HUES6 (cell line): Measurements from ENCODE around the gene PDZD4.

Experiments
- H3K27ac ChIP-seq: 2 replicates; pipeline ENCODE4 v1.7.0; 2013; ENCODE audit warnings: low read depth, mild to moderate bottlenecking, low read length, inconsistent platforms
- H3K27me3 ChIP-seq: 2 replicates; pipeline ENCODE4 v1.6.1; 2013; ENCODE audit warnings: low read length; ENCODE audit not compliant: control insufficient read depth, insufficient read depth
- H3K36me3 ChIP-seq: 2 replicates; pipeline ENCODE4 v1.6.1; 2013; ENCODE audit warnings: low read length; ENCODE audit not compliant: control insufficient read depth, insufficient read depth
- H3K4me1 ChIP-seq: 2 replicates; pipeline ENCODE4 v1.6.1; 2013; ENCODE audit warnings: low read length; ENCODE audit not compliant: control insufficient read depth, insufficient read depth
- H3K4me3 ChIP-seq: 2 replicates; pipeline ENCODE4 v1.5.1; 2013; ENCODE audit warnings: low read depth, low read length
- H3K9ac ChIP-seq: one replicate; pipeline ENCODE4 v1.6.1; 2013; ENCODE audit warnings: mild to moderate bottlenecking, low read length
- H3K9me3 ChIP-seq: 2 replicates; pipeline ENCODE4 v1.6.1; 2013; ENCODE audit warnings: low read depth, low read length; ENCODE audit not compliant: control insufficient read depth, insufficient read depth

The PDZD4 gene

GRCh38 chrX:153769158-153769864 is 61.0 kb downstream of the PDZD4 start:
- H3K27me3 ChIP-seq = no peaks in the 10 kb centered on the region
- H3K4me3 ChIP-seq = no peak overlapping the region
- peaks cover 39% of the 10 kb centered on the region; the same call in 1 of the 2 replicates for H3K9me3 ChIP-seq
- peaks cover 26% of the 10 kb centered on the region for H3K4me1 ChIP-seq
- no peak overlapping the region for H3K9ac ChIP-seq
- H3K27ac ChIP-seq = no peak overlapping the region
- H3K36me3 ChIP-seq = no peaks in the 10 kb centered on the region

- H3K9ac ChIP-seq = no peak overlapping the region
- peaks cover 35% of the 10 kb centered on the region; the same call in 1 of the 2 replicates for H3K9me3 ChIP-seq
- H3K4me3 ChIP-seq = no peak overlapping the region
- no peaks in the 10 kb centered on the region for H3K36me3 ChIP-seq
- H3K27me3 ChIP-seq = no peaks in the 10 kb centered on the region
- H3K4me1 ChIP-seq = peaks cover 30% of the 10 kb centered on the region
- H3K27ac ChIP-seq = no peak overlapping the region
These were observed 61.8 kb downstream of the PDZD4 start for GRCh38 chrX:153768311-153769157.

GRCh38 chrX:153767674-153768055 is 62.7 kb downstream of the PDZD4 start:
- H3K4me1 ChIP-seq = peaks cover 30% of the 10 kb centered on the region

GRCh38 chrX:153766871-153767673 is 63.3 kb downstream of the PDZD4 start:
- H3K27ac ChIP-seq = no peak overlapping the region
- H3K9ac ChIP-seq = no peak overlapping the region
- no peaks in the 10 kb centered on the region for H3K27me3 ChIP-seq
- H3K36me3 ChIP-seq = no peaks in the 10 kb centered on the region
- H3K4me3 ChIP-seq = no peak overlapping the region
- peaks cover 30% of the 10 kb centered on the region for H3K4me1 ChIP-seq
- H3K9me3 ChIP-seq = peaks cover 29% of the 10 kb centered on the region; the same call in 1 of the 2 replicates

More at GRCh38 chrX:153767674-153768055, 62.7 kb downstream of the PDZD4 start:
- Histone ChIP-seq H3K9ac (no peak overlapping the region), H3K36me3 (no peaks in the 10 kb centered on the region), H3K27me3 (no peaks in the 10 kb centered on the region), H3K4me3 (no peak overlapping the region), H3K9me3 (peaks cover 32% of the 10 kb centered on the region; the same call in 1 of the 2 replicates), H3K27ac (no peak overlapping the region)

- peaks cover 30% of the 10 kb centered on the region for H3K4me1 ChIP-seq
- H3K4me3 ChIP-seq = peak overlapping the region; percentile 39; the same call in 1 of the 2 replicates
- no peaks in the 10 kb centered on the region for H3K36me3 ChIP-seq
- H3K27ac ChIP-seq = no peak overlapping the region; the same call in 1 of the 2 replicates
- no peaks in the 10 kb centered on the region for H3K27me3 ChIP-seq
- peaks cover 32% of the 10 kb centered on the region; the same call in 1 of the 2 replicates for H3K9me3 ChIP-seq
- peak overlapping the region; percentile 53 for H3K9ac ChIP-seq
These were observed 64.1 kb downstream of the PDZD4 start for GRCh38 chrX:153766098-153766817.

DNA sequence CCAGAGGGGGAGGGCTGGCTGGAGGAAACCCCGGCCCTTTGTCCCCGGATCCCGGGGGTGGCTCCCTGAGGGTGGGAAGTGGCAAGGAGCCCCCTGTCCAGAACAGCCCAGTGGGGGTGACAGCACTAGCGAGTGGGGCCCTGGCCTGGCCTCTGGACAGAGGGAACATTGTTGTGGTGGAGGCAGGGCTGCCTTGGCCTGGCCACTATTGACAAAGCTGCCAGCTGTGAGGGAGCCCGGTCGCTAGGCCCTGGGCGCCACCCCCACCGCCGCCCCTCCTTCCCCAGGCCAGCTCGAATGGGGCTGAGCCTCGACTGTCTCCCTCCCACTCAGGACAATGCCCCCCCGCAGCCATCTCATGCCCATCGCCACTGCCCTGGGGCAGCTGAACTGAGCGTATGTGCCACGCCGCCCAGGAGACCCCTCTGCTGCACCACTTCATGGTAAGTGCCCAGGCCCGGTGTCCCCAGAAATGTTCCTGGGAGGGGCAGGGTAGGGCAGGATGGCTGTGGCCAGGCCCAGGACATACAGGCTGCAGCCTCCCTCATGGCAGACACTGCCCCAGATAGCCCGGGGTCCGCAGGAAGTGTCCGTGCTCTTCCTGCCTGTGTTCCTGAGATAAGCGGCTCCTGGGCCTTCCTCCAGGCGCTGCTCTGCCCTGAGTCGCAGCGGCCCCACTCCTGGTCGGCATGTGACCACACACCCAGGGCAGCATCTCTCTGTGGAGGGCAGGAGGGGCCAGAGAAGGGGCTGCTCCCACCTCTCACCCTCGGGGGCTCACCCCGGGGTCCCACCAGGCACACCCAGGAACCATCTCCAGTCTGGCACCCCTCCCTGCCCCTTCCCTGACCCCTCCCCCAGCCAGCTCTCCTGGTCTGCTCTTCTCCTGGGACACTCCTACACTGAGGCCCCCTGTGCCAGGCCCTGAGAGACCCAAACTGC is 64.9 kb downstream of the PDZD4 start:
- Histone ChIP-seq H3K27me3 (no peaks in the 10 kb centered on the region), H3K9me3 (peaks cover 26% of the 10 kb centered on the region; the same call in 1 of the 2 replicates), H3K27ac (no peak overlapping the region; the same call in 1 of the 2 replicates), H3K9ac (peak overlapping the region; percentile 53), H3K36me3 (no peaks in the 10 kb centered on the region), H3K4me1 (peaks cover 30% of the 10 kb centered on the region), H3K4me3 (peak overlapping the region; percentile 39; the same call in 1 of the 2 replicates)

DNA sequence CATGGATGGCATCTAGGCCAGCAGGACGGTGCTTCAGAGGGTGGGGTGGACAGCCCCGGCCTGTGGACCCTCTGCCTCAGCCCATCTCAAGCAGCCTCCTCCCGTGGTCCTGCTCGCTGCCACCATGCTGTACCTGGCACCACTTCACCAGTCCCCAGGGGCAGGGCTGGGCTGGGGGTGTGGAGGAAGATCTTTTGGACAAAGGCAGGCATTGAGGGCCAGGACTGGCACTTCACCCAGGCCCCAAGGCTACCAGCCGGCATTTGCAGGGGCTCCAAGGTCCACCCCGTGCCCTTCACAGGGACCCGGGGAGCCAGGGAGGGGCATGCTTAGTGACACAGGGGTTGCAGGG is 65.6 kb downstream of the PDZD4 start:
- Histone ChIP-seq H3K9me3 (peaks cover 26% of the 10 kb centered on the region; the same call in 1 of the 2 replicates), H3K4me3 (no peak overlapping the region), H3K27me3 (no peaks in the 10 kb centered on the region), H3K27ac (no peak overlapping the region), H3K9ac (no peak overlapping the region), H3K36me3 (no peaks in the 10 kb centered on the region), H3K4me1 (peaks cover 30% of the 10 kb centered on the region)

- Histone ChIP-seq H3K36me3 (no peaks in the 10 kb centered on the region), H3K27ac (no peak within 1 kb of the TSS), H3K27me3 (no peaks in the 10 kb centered on the region), H3K9ac (no peak within 1 kb of the TSS), H3K4me3 (no peak within 1 kb of the TSS), H3K9me3 (peaks cover 21% of the 10 kb centered on the region; the same call in 1 of the 2 replicates), H3K4me1 (peaks cover 30% of the 10 kb centered on the region)
These were observed 66.2 kb downstream of the PDZD4 start, which contains the start of gene PLXNB3 for GRCh38 chrX:153763989-153764755. Gene PLXNB3, plus strand, starts transcription at chrX:153764249. Its CDS starts 1,287 bp downstream, at chrX:153765536.

GRCh38 chrX:153763298-153763932 is 66.9 kb downstream of the PDZD4 start:
- H3K27ac ChIP-seq = no peak overlapping the region
- no peaks in the 10 kb centered on the region for H3K36me3 ChIP-seq
- H3K9ac ChIP-seq = no peak overlapping the region
- H3K4me1 ChIP-seq = peaks cover 30% of the 10 kb centered on the region
- H3K9me3 ChIP-seq = peaks cover 17% of the 10 kb centered on the region; the same call in 1 of the 2 replicates
- H3K4me3 ChIP-seq = no peak overlapping the region
- H3K27me3 ChIP-seq = no peaks in the 10 kb centered on the region
